ENCODE data around the gene APBB2.

Gene APBB2

GRCh38 chr4:41185614-41186592 lies 28.4 kb downstream of the APBB2 start:
- peak; percentile 70 for DNase-seq

GRCh38 chr4:41184009-41184408 lies 30.3 kb downstream of the APBB2 start:
- no peak for DNase-seq

- no peak for DNase-seq
These were observed 31.3 kb downstream of the APBB2 start for GRCh38 chr4:41183021-41183553.

DNA sequence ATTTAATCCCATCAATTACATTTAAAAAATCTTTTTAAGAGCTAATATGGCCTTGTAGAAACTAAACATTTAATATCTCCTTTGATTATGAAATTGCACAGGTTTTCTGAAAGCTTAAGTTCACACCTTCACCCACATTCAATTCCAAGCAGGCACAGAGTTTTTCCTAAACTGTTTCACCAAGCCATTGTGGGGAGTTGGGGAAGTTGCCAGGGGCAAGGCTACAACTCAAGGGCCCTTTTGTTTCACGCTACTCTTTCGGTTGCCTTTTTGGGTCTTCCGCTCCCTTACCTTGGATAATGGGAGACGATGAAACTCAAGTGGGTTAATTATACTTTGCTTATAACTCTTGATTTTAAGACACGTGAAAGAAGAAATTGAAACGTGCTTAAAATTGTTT lies 33.3 kb downstream of the APBB2 start:
- no peak for DNase-seq

DNA sequence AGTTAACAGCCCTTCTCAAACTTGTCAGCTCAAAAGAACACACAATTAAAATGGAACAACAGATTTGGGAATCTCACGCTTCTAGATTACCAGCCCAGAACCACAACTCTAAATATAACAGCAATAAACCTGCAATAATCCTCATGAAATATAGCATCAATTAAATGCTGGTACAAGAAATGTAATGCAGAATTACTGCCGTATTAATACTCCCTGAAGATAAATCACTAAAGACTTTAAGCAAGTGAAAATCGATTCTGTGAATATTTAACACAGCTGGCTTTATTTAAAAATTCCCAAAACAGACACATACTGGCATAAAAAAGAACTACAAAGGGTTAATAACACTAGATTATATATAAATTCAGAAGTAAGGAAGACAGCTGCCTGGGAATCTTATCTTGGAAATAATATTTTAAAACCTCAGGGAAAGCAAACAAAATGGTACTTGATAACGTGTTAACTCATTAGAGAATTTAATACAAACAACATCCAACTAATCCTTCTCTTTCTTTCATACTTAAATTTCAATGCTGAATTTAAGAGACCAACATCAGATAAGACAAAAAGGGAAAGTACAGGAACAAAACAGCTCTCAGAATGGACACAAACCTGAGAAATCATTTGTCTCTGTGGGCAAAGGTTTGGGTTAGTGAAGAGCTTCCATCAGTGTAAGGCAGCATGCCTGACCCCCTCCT lies 34.7 kb downstream of the APBB2 start:
- DNase-seq, result no peak

- peak; percentile 95 for DNase-seq
These were observed 35.7 kb downstream of the APBB2 start for GRCh38 chr4:41178372-41179370.

- peak; percentile 84 for DNase-seq
These were observed 37.3 kb downstream of the APBB2 start for GRCh38 chr4:41177016-41177415.

DNA sequence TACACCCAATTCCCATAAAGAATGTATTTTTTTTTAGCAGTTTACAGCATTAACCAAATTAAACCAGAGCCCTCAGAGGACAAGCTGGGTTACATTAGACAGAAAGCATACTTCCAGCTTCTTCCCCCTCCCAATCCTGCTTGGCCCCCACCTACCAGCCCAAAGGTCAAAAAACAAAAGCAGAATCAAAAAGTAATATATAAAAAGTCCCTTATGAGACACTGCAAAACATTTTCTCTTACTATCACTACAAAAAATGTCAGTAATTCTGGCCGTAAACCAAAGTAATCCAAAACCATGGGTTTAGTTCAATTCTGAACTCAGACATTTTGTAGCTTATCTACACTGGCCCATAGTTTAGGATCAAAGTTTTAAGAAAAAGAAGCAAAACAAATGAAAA lies 38.0 kb downstream of the APBB2 start:
- peak; percentile 85 for DNase-seq

DNA sequence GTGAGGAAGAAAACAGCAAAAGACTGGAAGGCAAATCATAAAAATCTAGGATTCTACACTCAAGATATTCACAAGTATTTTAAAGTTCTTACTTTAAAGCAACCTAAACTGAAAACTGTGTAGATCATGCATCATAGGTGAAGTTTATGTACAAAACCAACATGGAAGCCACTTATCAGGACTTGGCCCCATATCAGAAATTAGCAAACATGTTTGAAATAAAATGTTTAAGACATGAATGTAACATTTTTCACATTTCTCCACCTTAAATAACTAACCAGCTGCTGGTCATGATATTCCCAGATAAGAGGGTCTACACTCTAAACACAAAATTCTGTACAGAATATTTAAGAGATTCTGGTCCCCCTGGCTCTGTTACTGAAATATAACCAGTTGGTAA lies 38.5 kb downstream of the APBB2 start:
- peak; percentile 24 for DNase-seq

DNA sequence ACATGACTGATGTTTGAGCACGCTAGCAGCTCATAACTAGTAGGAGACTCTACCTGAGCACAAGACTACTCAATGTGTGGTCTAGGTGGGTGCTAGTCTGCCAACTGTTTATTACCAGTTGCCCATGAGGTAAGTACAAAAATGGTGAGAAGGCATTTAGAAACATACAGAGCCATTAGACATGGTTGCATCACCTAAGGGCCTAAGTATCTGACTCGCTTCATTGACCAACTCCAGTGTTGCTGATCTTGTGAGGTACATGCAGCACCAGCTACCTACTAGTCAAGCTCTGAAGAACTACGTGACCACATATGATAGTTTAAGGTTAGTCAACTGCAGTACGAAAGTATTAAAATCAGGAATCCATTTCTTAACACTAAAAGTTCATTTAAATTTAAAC lies 39.9 kb downstream of the APBB2 start:
- peak; percentile 12 for DNase-seq

DNA sequence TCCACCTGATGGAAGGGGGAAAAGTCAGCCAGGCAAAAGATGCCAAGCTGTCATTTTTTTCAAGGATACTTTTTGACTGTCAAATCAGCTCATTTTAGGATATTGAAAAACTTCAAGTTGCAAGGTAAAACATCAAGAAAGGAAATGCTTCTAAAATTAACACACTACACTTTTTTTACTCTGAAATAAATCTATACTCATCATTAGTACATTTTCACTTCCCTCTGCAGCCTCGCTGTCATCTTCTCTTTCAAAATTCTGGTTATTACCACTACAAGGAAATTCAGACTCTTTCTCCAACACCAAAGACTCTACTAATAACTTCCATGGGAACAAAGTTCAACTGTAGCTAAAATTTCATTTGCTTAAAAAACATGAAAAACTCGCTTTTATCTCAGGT lies 41.6 kb downstream of the APBB2 start:
- no peak for DNase-seq

GRCh38 chr4:41169256-41169800 lies 45.0 kb downstream of the APBB2 start:
- DNase-seq, result no peak

DNA sequence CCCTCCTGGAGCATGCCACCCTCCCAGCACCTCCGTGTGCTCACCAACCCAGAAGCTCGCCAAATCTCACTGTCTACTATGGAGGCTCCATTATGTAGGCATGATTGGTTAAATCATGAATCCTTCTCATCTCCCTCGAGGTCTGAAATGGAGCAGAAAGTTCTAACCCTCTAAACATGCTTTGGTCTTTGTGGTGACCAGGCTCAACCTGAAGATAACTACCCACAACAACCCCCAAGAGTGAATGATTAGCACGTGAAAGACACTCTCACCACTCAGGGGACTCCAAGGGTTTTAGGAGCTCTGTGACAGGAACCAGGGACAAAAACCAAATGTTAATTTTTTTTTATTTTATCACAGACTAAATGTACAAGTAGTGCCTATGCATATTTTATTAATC lies 47.2 kb downstream of the APBB2 start:
- DNase-seq, result no peak

DNA sequence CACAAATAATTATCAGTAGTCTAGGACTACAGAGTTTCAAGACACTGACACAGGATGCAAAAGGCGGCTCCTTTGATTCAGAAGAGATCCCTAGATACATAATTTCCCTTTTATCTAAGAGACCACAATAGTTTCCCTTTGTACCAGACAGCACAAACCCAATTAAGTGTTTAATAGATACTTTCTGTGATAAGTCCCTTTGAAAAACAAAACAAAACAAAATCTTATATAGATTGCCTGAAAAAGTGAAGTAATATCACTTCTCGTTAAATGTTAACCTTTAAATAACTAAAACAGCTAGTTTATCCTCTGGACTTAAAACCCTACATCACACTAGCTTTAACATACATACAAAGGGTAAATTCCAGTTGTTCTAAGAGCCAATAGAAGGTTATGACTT lies 49.9 kb downstream of the APBB2 start:
- DNase-seq, result no peak

GRCh38 chr4:41161355-41161754 lies 53.0 kb downstream of the APBB2 start:
- no peak for DNase-seq

DNA sequence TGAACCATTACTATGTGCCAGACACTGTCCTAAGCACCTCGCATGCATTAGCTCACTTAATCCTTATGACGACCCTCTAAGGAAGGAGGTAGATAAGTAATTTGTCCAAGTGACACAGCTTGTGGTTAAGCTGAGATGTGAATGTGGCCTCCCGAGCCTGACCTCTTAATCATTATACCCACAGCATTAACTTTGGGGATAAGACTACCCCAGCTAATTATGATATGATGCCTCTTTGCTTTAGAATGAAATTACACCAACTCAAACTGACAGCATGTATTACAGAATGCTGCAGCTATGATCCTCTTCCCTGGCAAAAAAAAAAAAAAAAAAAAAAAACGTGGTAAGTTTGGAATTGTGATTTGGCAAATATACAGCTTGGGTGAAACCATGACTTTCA lies 53.5 kb downstream of the APBB2 start:
- peak; percentile 45 for DNase-seq

DNA sequence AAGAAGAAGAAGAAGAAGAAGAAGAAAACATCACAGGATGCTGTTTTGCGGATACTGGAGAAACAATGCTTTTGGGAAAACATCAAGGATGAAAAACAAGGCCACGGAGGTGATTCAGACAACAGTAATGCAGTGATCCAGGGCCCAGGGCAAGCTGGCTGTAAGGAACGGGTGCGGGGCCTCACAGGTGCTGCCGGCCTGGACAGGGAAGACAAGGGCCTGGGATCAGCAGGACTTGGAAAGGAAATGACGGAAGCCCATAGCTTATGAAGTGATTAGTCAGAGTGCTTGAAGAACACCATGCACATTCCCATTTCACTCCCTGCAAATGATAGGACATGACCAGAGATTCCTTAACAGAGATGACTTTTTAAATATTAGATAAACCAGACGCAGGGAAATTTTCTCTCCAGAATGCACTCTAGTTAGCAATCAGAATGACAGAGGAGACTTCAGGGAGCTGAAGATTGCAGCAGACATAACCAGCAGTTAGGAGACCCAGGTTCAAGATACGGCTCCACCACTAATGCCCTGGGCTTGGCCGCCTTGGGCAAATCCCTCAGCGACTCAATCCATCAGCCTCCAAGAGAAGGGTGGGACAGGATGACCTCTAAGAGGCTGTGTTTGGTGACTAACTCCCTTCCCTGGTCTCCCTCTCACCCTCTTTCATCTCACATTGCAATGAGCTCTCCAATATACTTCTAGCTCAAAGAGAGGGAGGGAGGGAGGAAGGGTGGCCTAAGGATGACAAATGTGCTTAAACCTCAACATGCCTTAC lies 54.1 kb downstream of the APBB2 start:
- DNase-seq, result peak; percentile 53

DNA sequence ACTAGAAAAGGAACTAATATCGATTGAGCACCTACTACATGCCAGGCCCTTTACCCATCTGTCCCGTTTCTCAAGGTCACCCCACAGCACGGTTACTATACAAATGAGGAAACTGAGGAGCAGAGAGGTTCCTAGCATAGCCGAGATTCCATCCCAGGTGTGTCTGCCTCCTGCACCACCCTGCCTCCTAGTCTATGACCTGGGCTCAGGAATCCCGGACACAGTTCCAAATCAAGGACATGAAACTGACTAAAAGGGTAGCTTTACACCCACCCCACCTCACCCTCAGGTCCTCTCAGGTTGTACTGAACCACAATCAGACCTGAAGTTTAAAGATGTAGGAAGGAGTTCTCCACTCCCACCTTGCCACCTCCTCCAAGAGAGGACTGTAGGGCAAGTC lies 55.6 kb downstream of the APBB2 start:
- no peak for DNase-seq

DNA sequence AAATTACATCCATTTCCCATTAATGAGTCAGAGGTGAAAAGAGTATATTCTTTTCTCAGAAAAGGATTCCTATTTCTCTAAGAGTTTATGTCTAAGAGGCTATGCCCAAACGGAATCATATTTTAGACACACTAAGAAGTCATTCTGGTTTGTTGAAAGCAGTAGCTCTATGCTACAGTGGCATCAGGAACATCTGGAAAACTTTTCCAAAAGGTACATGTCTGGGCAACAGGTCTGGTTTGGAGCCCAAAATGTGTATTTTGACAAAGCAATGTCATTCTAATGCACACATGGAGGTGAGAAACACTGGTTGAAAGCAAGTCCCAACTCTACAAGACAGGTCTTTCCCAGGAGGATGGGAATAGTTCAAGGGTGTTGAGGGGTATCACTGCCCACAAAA lies 56.1 kb downstream of the APBB2 start:
- DNase-seq, result no peak

- DNase-seq, result no peak
These were observed 57.3 kb downstream of the APBB2 start for GRCh38 chr4:41157009-41157408.

GRCh38 chr4:41156574-41156973 lies 57.8 kb downstream of the APBB2 start:
- DNase-seq, result peak; percentile 57

Data from fibroblast of skin of scalp (primary cell).